GM23338 (cell line): ENCODE measurements around the gene LPP. TPM values are rescaled to one million over a fixed set of nuclear protein-coding genes. Genes with fewer than 3 reads are reported as not detected.

Experiments used
- ATAC-seq: fragments of 200-7000 bp; cut with Tn5 transposase; 3 replicates; pipeline ENCODE4 v1.9.1; 2020
- DNase-seq: peaks from one replicate; pipeline ENCODE4 v3.0.0-alpha.2; 2015; ENCODE audit warnings: low spot score
- H2AFZ ChIP-seq: fragments of 200-600 bp; sonication (generic); 2 replicates; pipeline ENCODE4 v1.8.0; 2016; ENCODE audit warnings: antibody characterized with exemption, mild to moderate bottlenecking, moderate library complexity
- H3F3A ChIP-seq: fragments of 200-600 bp; sonication (generic); replicated peaks from 2 replicates; pipeline ENCODE4 v1.8.0; 2017; ENCODE audit warnings: antibody characterized with exemption, mixed run types, low read depth
- H3K27ac ChIP-seq: fragments of 200-600 bp; sonication (generic); 2 replicates; pipeline ENCODE4 v1.6.1; 2016; ENCODE audit warnings: low read depth
- H3K27me3 ChIP-seq: fragments of 200-600 bp; sonication (generic); 2 replicates; pipeline ENCODE4 v1.8.0; 2016; ENCODE audit warnings: mild to moderate bottlenecking, mixed run types, moderate library complexity; ENCODE audit not compliant: insufficient read depth
- H3K36me3 ChIP-seq: fragments of 200-600 bp; sonication (generic); 2 replicates; pipeline ENCODE4 v1.8.0; 2016; ENCODE audit warnings: mild to moderate bottlenecking; ENCODE audit not compliant: insufficient read depth
- H3K4me1 ChIP-seq: fragments of 200-600 bp; sonication (generic); 2 replicates; pipeline ENCODE4 v1.8.0; 2016; ENCODE audit warnings: mild to moderate bottlenecking, moderate library complexity; ENCODE audit not compliant: insufficient read depth
- H3K4me2 ChIP-seq: fragments of 200-600 bp; sonication (generic); 2 replicates; pipeline ENCODE4 v1.7.1; 2017; ENCODE audit warnings: mixed run types
- H3K4me3 ChIP-seq: fragments of 200-600 bp; sonication (generic); 2 replicates; pipeline ENCODE4 v1.6.1; 2016; ENCODE audit warnings: mixed run types
- H3K79me2 ChIP-seq: fragments of 200-600 bp; sonication (generic); replicated peaks from 2 replicates; pipeline ENCODE4 v1.8.0; 2017; ENCODE audit warnings: mild to moderate bottlenecking; ENCODE audit not compliant: insufficient read depth
- H3K9me2 ChIP-seq: fragments of 200-600 bp; sonication (generic); 2 replicates; pipeline ENCODE4 v1.8.0; 2017; ENCODE audit not compliant: insufficient read depth
- H4K20me1 ChIP-seq: fragments of 200-600 bp; sonication (generic); replicated peaks from 2 replicates; pipeline ENCODE4 v1.8.0; 2017; ENCODE audit warnings: mild to moderate bottlenecking; ENCODE audit not compliant: insufficient read depth
- H3K27ac Mint-ChIP-seq: 2 replicates; pipeline ENCODE4 v1.8.0; 2020; ENCODE audit warnings: inconsistent platforms, mild to moderate bottlenecking, moderate library complexity, mixed read lengths
- H3K27me3 Mint-ChIP-seq: 3 replicates; pipeline ENCODE4 v1.8.0; 2022; ENCODE audit warnings: low read depth, mild to moderate bottlenecking, moderate library complexity, mixed read lengths, inconsistent platforms; ENCODE audit not compliant: insufficient read depth, poor library complexity
- H3K36me3 Mint-ChIP-seq: 3 replicates; pipeline ENCODE4 v1.8.0; 2021; ENCODE audit warnings: low read depth, mild to moderate bottlenecking, inconsistent platforms, moderate library complexity, mixed read lengths
- H3K4me1 Mint-ChIP-seq: 3 replicates; pipeline ENCODE4 v1.8.0; 2020; ENCODE audit warnings: mild to moderate bottlenecking, inconsistent platforms, mixed read lengths
- H3K4me3 Mint-ChIP-seq: 3 replicates; pipeline ENCODE4 v1.8.0; 2021; ENCODE audit warnings: moderate library complexity, mild to moderate bottlenecking, inconsistent platforms, mixed read lengths
- H3K9me3 Mint-ChIP-seq: 3 replicates; pipeline ENCODE4 v1.8.0; 2020; ENCODE audit warnings: moderate library complexity, mild to moderate bottlenecking, inconsistent platforms, mixed read lengths
- CREB1 ChIP-seq: fragments of 250-450 bp; sonication (Bioruptor Pico); IDR thresholded peaks from 2 replicates; pipeline ENCODE4 v1.5.0; 2020; ENCODE audit warnings: low read depth, mild to moderate bottlenecking, moderate library complexity
- CTCF ChIP-seq, 2 experiments: fragments of 200-600 bp in 1 of 2; sonication (generic) in 1 of 2; conservative IDR thresholded peaks; 2 replicates each; pipeline versions ENCODE4 v1.5.1 to v1.6.1; 2016 to 2017; ENCODE audit warnings: antibody characterized with exemption in 2 of 2, low read depth in 2 of 2, mild to moderate bottlenecking in 2 of 2, moderate library complexity in 1 of 2
- EZH2 ChIP-seq: fragments of 200-600 bp; sonication (generic); IDR thresholded peaks from one replicate; pipeline ENCODE4 v1.8.0; 2017; ENCODE audit warnings: antibody characterized with exemption, mild to moderate bottlenecking, low read depth; ENCODE audit not compliant: unreplicated experiment
- EZH2phosphoT487 ChIP-seq: fragments of 200-600 bp; sonication (generic); IDR thresholded peaks from one replicate; pipeline ENCODE4 v1.8.1; 2018; ENCODE audit warnings: antibody characterized with exemption; ENCODE audit not compliant: unreplicated experiment
- JUNB ChIP-seq: IDR thresholded peaks from one replicate; pipeline ENCODE4 v1.6.1; 2016; ENCODE audit warnings: antibody characterized with exemption; ENCODE audit not compliant: unreplicated experiment
- NANOG ChIP-seq: IDR thresholded peaks from 2 replicates; pipeline ENCODE4 v1.6.1; 2016; ENCODE audit warnings: antibody characterized with exemption, borderline replicate concordance
- POLR2AphosphoS5 ChIP-seq: IDR thresholded peaks from 2 replicates; pipeline ENCODE4 v1.6.1; 2016; ENCODE audit warnings: antibody characterized with exemption, low read depth
- REST ChIP-seq: IDR thresholded peaks from one replicate; pipeline ENCODE4 v1.6.1; 2018; ENCODE audit warnings: antibody characterized with exemption; ENCODE audit not compliant: unreplicated experiment
- STAT1 ChIP-seq: IDR thresholded peaks from one replicate; pipeline ENCODE4 v1.6.1; 2016; ENCODE audit warnings: antibody characterized with exemption; ENCODE audit not compliant: unreplicated experiment
- ZNF114 ChIP-seq: fragments of 250-450 bp; sonication (Bioruptor Pico); IDR thresholded peaks from 2 replicates; pipeline ENCODE4 v1.5.0; 2020; ENCODE audit warnings: mild to moderate bottlenecking, moderate library complexity
- ZNF331 ChIP-seq: fragments of 250-450 bp; sonication (Bioruptor Pico); IDR thresholded peaks from 2 replicates; pipeline ENCODE4 v1.5.0; 2020; ENCODE audit warnings: low read depth, mild to moderate bottlenecking, moderate library complexity
- polyA plus RNA-seq: library from polyadenylated mRNA; unstranded; fragments of >200 nt; fragmentation: Nextera tagmentation; extraction: Ambion mirVana; gene quantifications from 2 replicates; pipeline ENCODE4 v1.2.1, GENCODE V29; 2016
- total RNA-seq: library from RNA; depleted of rRNA; stranded (reverse); fragments of >200 nt; shearing (Covaris generic); gene quantifications from 2 replicates; pipeline ENCODE4 v1.2.3, GENCODE V29; 2014
- TF ChIP-seq, protein P1 (sequence below): fragments of 250-450 bp; sonication (Bioruptor Pico); IDR thresholded peaks from 2 replicates; pipeline ENCODE4 v1.5.0; 2020; ENCODE audit warnings: mild to moderate bottlenecking, moderate library complexity
- TF ChIP-seq, protein P2 (sequence below): IDR thresholded peaks from 2 replicates; pipeline ENCODE4 v1.6.1; 2016; ENCODE audit warnings: antibody characterized with exemption

Gene LPP
- total and polyA plus RNA-seq, 2 experiments from 2014 or later = 23.0 to 35.2 TPM

GRCh38 chr3:188580223-188580622 lies 426.3 kb downstream of the LPP start:
- Histone ChIP-seq H3K27ac (no peak overlapping the region), H3K9me2 (no peaks in the 10 kb centered on the region), H3K36me3 (no peaks in the 10 kb centered on the region), H2AFZ (no peak overlapping the region), H3K4me2 (no peak overlapping the region), H4K20me1 (no peaks in the 10 kb centered on the region), H3K4me1 (peaks cover 13% of the 10 kb centered on the region), H3F3A (no peaks in the 10 kb centered on the region), H3K4me3 (no peak overlapping the region), H3K27me3 (no peaks in the 10 kb centered on the region), H3K79me2 (no peaks in the 10 kb centered on the region)
- DNase-seq (no peak), ATAC-seq (no peak)
- H3K27me3 Mint-ChIP-seq = peaks cover 2% of the 10 kb centered on the region
- peaks cover 7% of the 10 kb centered on the region for H3K4me1 Mint-ChIP-seq
- no peak for TF ChIP-seq EZH2phosphoT487
- no peak for TF ChIP-seq ZNF331
- TF ChIP-seq REST = no peak
- TF ChIP-seq ZNF114 (CRISPR knock-in tag) = no peak
- TF ChIP-seq, protein P1, sequence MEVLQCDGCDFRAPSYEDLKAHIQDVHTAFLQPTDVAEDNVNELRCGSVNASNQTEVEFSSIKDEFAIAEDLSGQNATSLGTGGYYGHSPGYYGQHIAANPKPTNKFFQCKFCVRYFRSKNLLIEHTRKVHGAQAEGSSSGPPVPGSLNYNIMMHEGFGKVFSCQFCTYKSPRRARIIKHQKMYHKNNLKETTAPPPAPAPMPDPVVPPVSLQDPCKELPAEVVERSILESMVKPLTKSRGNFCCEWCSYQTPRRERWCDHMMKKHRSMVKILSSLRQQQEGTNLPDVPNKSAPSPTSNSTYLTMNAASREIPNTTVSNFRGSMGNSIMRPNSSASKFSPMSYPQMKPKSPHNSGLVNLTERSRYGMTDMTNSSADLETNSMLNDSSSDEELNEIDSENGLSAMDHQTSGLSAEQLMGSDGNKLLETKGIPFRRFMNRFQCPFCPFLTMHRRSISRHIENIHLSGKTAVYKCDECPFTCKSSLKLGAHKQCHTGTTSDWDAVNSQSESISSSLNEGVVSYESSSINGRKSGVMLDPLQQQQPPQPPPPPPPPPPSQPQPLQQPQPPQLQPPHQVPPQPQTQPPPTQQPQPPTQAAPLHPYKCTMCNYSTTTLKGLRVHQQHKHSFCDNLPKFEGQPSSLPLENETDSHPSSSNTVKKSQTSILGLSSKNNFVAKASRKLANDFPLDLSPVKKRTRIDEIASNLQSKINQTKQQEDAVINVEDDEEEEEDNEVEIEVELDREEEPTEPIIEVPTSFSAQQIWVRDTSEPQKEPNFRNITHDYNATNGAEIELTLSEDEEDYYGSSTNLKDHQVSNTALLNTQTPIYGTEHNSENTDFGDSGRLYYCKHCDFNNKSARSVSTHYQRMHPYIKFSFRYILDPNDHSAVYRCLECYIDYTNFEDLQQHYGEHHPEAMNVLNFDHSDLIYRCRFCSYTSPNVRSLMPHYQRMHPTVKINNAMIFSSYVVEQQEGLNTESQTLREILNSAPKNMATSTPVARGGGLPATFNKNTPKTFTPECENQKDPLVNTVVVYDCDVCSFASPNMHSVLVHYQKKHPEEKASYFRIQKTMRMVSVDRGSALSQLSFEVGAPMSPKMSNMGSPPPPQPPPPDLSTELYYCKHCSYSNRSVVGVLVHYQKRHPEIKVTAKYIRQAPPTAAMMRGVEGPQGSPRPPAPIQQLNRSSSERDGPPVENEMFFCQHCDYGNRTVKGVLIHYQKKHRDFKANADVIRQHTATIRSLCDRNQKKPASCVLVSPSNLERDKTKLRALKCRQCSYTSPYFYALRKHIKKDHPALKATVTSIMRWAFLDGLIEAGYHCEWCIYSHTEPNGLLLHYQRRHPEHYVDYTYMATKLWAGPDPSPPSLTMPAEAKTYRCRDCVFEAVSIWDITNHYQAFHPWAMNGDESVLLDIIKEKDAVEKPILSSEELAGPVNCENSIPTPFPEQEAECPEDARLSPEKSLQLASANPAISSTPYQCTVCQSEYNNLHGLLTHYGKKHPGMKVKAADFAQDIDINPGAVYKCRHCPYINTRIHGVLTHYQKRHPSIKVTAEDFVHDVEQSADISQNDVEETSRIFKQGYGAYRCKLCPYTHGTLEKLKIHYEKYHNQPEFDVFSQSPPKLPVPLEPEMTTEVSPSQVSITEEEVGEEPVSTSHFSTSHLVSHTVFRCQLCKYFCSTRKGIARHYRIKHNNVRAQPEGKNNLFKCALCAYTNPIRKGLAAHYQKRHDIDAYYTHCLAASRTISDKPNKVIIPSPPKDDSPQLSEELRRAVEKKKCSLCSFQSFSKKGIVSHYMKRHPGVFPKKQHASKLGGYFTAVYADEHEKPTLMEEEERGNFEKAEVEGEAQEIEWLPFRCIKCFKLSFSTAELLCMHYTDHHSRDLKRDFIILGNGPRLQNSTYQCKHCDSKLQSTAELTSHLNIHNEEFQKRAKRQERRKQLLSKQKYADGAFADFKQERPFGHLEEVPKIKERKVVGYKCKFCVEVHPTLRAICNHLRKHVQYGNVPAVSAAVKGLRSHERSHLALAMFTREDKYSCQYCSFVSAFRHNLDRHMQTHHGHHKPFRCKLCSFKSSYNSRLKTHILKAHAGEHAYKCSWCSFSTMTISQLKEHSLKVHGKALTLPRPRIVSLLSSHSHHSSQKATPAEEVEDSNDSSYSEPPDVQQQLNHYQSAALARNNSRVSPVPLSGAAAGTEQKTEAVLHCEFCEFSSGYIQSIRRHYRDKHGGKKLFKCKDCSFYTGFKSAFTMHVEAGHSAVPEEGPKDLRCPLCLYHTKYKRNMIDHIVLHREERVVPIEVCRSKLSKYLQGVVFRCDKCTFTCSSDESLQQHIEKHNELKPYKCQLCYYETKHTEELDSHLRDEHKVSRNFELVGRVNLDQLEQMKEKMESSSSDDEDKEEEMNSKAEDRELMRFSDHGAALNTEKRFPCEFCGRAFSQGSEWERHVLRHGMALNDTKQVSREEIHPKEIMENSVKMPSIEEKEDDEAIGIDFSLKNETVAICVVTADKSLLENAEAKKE (CRISPR knock-in tag) = no peak
- no peak for TF ChIP-seq JUNB
- TF ChIP-seq POLR2AphosphoS5 = no peak
- TF ChIP-seq EZH2 = no peak
- no peak for TF ChIP-seq CREB1 (CRISPR knock-in tag)
- TF ChIP-seq CTCF (conservative IDR thresholded peaks at IDR 0.05; ENCODE audit: low read depth in 2 of 2) = no peak
- TF ChIP-seq STAT1 = no peak
- TF ChIP-seq, protein P2, sequence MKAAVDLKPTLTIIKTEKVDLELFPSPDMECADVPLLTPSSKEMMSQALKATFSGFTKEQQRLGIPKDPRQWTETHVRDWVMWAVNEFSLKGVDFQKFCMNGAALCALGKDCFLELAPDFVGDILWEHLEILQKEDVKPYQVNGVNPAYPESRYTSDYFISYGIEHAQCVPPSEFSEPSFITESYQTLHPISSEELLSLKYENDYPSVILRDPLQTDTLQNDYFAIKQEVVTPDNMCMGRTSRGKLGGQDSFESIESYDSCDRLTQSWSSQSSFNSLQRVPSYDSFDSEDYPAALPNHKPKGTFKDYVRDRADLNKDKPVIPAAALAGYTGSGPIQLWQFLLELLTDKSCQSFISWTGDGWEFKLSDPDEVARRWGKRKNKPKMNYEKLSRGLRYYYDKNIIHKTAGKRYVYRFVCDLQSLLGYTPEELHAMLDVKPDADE = no peak
- no peak for TF ChIP-seq NANOG
- H3K4me3 Mint-ChIP-seq = no peak overlapping the region
- no peaks in the 10 kb centered on the region for H3K36me3 Mint-ChIP-seq
- H3K9me3 Mint-ChIP-seq = no peaks in the 10 kb centered on the region
- H3K27ac Mint-ChIP-seq = no peak overlapping the region
